Activated CD8-positive, alpha-beta memory T cell treated with anti-CD3 and anti-CD28 coated beads, Interleukin-2, amount 10 ng/mL, durations not matched to agents 7 days and 5 days (primary cell): Measurements from ENCODE around the gene LRP5. TPM values are rescaled to one million over a fixed set of nuclear protein-coding genes. Genes with fewer than 3 reads are reported as not detected.

Experiments used
- ATAC-seq: fragments of 150-1000 bp; cut with Tn5 transposase; one replicate; pipeline ENCODE4 v1.10.0; 2021; ENCODE audit warnings: moderate library complexity
- CTCF ChIA-PET: fragments of 350-600 bp; sonication (Branson Sonifier 250); formaldehyde crosslinking; loops from one replicate; lab custom pipeline; 2021; ENCODE audit warnings: antibody characterized with exemption; lab: Charles Lee
- DNase-seq: peaks from one replicate; pipeline ENCODE4 v3.0.0-alpha.2; 2020
- H3K27ac Mint-ChIP-seq: one replicate; pipeline ENCODE4 v1.8.0; 2021; ENCODE audit warnings: mild to moderate bottlenecking, mixed read lengths
- H3K27me3 Mint-ChIP-seq: one replicate; pipeline ENCODE4 v1.8.0; 2021; ENCODE audit warnings: mixed read lengths
- H3K36me3 Mint-ChIP-seq: one replicate; pipeline ENCODE4 v1.8.0; 2021; ENCODE audit warnings: mild to moderate bottlenecking, mixed read lengths
- H3K4me1 Mint-ChIP-seq: one replicate; pipeline ENCODE4 v1.8.0; 2021; ENCODE audit warnings: mixed read lengths
- H3K4me3 Mint-ChIP-seq: one replicate; pipeline ENCODE4 v1.8.0; 2021; ENCODE audit warnings: mild to moderate bottlenecking, moderate library complexity, mixed read lengths
- H3K9me3 Mint-ChIP-seq: one replicate; pipeline ENCODE4 v1.8.0; 2022; ENCODE audit warnings: low read depth, mixed read lengths
- total RNA-seq, 2 experiments: library from RNA; stranded (reverse); gene quantifications; one replicate each; pipeline ENCODE4 v1.2.3, GENCODE V29; 2021

Gene LRP5
- total RNA-seq, 2 experiments from 2014 or later = 15.6 to 16.2 TPM

- H3K27ac Mint-ChIP-seq = no peak overlapping the region
- ATAC-seq (no peak), DNase-seq (no peak)
- CTCF ChIA-PET = interaction anchor here (0.7 to 1.6 kb wide), 3 partner anchors 13 to 113 kb away, joined by 3 to 5 read pairs (median 3); no protein-coding TSS in a partner anchor
- peaks cover under 1% of the 10 kb centered on the region for H3K4me1 Mint-ChIP-seq
- H3K36me3 Mint-ChIP-seq = no peaks in the 10 kb centered on the region
- no peak overlapping the region for H3K4me3 Mint-ChIP-seq
- H3K9me3 Mint-ChIP-seq = no peaks in the 10 kb centered on the region
- peaks cover 6% of the 10 kb centered on the region for H3K27me3 Mint-ChIP-seq
Observed at GRCh38 chr11:68370211-68371111, 58.1 kb downstream of the LRP5 start.

GRCh38 chr11:68371171-68372041, 59.0 kb downstream of the LRP5 start:
- peaks cover 6% of the 10 kb centered on the region for H3K27me3 Mint-ChIP-seq
- CTCF ChIA-PET = interaction anchor here (1.1 to 1.6 kb wide), 2 partner anchors 12 to 112 kb away, joined by 3 to 5 read pairs; no protein-coding TSS in a partner anchor
- no peaks in the 10 kb centered on the region for H3K4me1 Mint-ChIP-seq
- H3K27ac Mint-ChIP-seq = no peak overlapping the region
- no peak overlapping the region for H3K4me3 Mint-ChIP-seq
- DNase-seq (no peak), ATAC-seq (no peak)
- no peaks in the 10 kb centered on the region for H3K9me3 Mint-ChIP-seq
- H3K36me3 Mint-ChIP-seq = no peaks in the 10 kb centered on the region

- ATAC-seq = no peak
- Mint-ChIP-seq H3K27ac (no peak overlapping the region), H3K4me1 (no peaks in the 10 kb centered on the region), H3K9me3 (no peaks in the 10 kb centered on the region), H3K36me3 (no peaks in the 10 kb centered on the region), H3K4me3 (no peak overlapping the region), H3K27me3 (peaks cover 6% of the 10 kb centered on the region)
- no peak for DNase-seq
- CTCF ChIA-PET = no interaction called here
Observed at GRCh38 chr11:68372114-68372513, 59.7 kb downstream of the LRP5 start.

GRCh38 chr11:68372625-68373024, 60.2 kb downstream of the LRP5 start:
- ATAC-seq (no peak), DNase-seq (no peak)
- no peaks in the 10 kb centered on the region for H3K4me1 Mint-ChIP-seq
- H3K27ac Mint-ChIP-seq = no peak overlapping the region
- peaks cover 6% of the 10 kb centered on the region for H3K27me3 Mint-ChIP-seq
- no peaks in the 10 kb centered on the region for H3K36me3 Mint-ChIP-seq
- CTCF ChIA-PET = no interaction called here
- no peak overlapping the region for H3K4me3 Mint-ChIP-seq
- H3K9me3 Mint-ChIP-seq = no peaks in the 10 kb centered on the region

GRCh38 chr11:68373189-68373814, 60.9 kb downstream of the LRP5 start:
- H3K36me3 Mint-ChIP-seq = no peaks in the 10 kb centered on the region
- H3K4me3 Mint-ChIP-seq = no peak overlapping the region
- H3K9me3 Mint-ChIP-seq = no peaks in the 10 kb centered on the region
- DNase-seq (no peak), ATAC-seq (no peak)
- CTCF ChIA-PET = no interaction called here
- no peak overlapping the region for H3K27ac Mint-ChIP-seq
- no peaks in the 10 kb centered on the region for H3K4me1 Mint-ChIP-seq
- H3K27me3 Mint-ChIP-seq = peaks cover 6% of the 10 kb centered on the region

- Mint-ChIP-seq H3K27me3 (peaks cover 6% of the 10 kb centered on the region), H3K4me3 (no peak overlapping the region), H3K27ac (no peak overlapping the region), H3K9me3 (no peaks in the 10 kb centered on the region), H3K4me1 (no peaks in the 10 kb centered on the region), H3K36me3 (no peaks in the 10 kb centered on the region)
- no peak for DNase-seq
- CTCF ChIA-PET = no interaction called here
- no peak for ATAC-seq
Observed at GRCh38 chr11:68373815-68374501, 61.6 kb downstream of the LRP5 start.

- H3K27ac Mint-ChIP-seq = no peak overlapping the region
- peaks cover 1% of the 10 kb centered on the region for H3K4me1 Mint-ChIP-seq
- H3K9me3 Mint-ChIP-seq = no peaks in the 10 kb centered on the region
- H3K4me3 Mint-ChIP-seq = no peak overlapping the region
- no peaks in the 10 kb centered on the region for H3K36me3 Mint-ChIP-seq
- ATAC-seq (no peak), DNase-seq (no peak)
- peaks cover 6% of the 10 kb centered on the region for H3K27me3 Mint-ChIP-seq
- CTCF ChIA-PET = no interaction called here
Observed at GRCh38 chr11:68374531-68374930, 62.1 kb downstream of the LRP5 start.

GRCh38 chr11:68375337-68375736, 62.9 kb downstream of the LRP5 start:
- DNase-seq (no peak), ATAC-seq (no peak)
- Mint-ChIP-seq H3K4me1 (peaks cover 9% of the 10 kb centered on the region), H3K9me3 (no peaks in the 10 kb centered on the region), H3K27ac (no peak overlapping the region), H3K4me3 (no peak overlapping the region), H3K27me3 (peaks cover 13% of the 10 kb centered on the region), H3K36me3 (no peaks in the 10 kb centered on the region)
- CTCF ChIA-PET = no interaction called here

GRCh38 chr11:68375766-68376165, 63.4 kb downstream of the LRP5 start:
- ATAC-seq (no peak), DNase-seq (no peak)
- CTCF ChIA-PET = interaction anchor here (0.7 kb wide), 1 partner anchor 23 kb away, joined by 3 read pairs; no protein-coding TSS in a partner anchor
- Mint-ChIP-seq H3K9me3 (no peaks in the 10 kb centered on the region), H3K27me3 (peaks cover 15% of the 10 kb centered on the region), H3K36me3 (no peaks in the 10 kb centered on the region), H3K27ac (no peak overlapping the region), H3K4me3 (no peak overlapping the region), H3K4me1 (peaks cover 13% of the 10 kb centered on the region)

GRCh38 chr11:68377389-68377795, 65.0 kb downstream of the LRP5 start:
- H3K27me3 Mint-ChIP-seq = peaks cover 15% of the 10 kb centered on the region
- no peak overlapping the region for H3K4me3 Mint-ChIP-seq
- peaks cover 26% of the 10 kb centered on the region for H3K4me1 Mint-ChIP-seq
- CTCF ChIA-PET = no interaction called here
- ATAC-seq (no peak), DNase-seq (no peak)
- H3K36me3 Mint-ChIP-seq = no peaks in the 10 kb centered on the region
- H3K9me3 Mint-ChIP-seq = no peaks in the 10 kb centered on the region
- no peak overlapping the region for H3K27ac Mint-ChIP-seq

- CTCF ChIA-PET = interaction anchor here (1.2 to 5.2 kb wide), 3 partner anchors 81 to 122 kb away, joined by 4 to 26 read pairs (median 19); no protein-coding TSS in a partner anchor
- Mint-ChIP-seq H3K4me3 (no peak overlapping the region), H3K36me3 (no peaks in the 10 kb centered on the region), H3K27me3 (peaks cover 12% of the 10 kb centered on the region), H3K4me1 (peaks cover 26% of the 10 kb centered on the region), H3K27ac (no peak overlapping the region), H3K9me3 (no peaks in the 10 kb centered on the region)
- ATAC-seq (no peak), DNase-seq (no peak)
Observed at GRCh38 chr11:68379206-68379605, 66.8 kb downstream of the LRP5 start.

- Mint-ChIP-seq H3K27me3 (peaks cover 9% of the 10 kb centered on the region), H3K27ac (peak overlapping the region; percentile 65), H3K9me3 (no peaks in the 10 kb centered on the region), H3K4me1 (peaks cover 26% of the 10 kb centered on the region), H3K4me3 (no peak overlapping the region), H3K36me3 (no peaks in the 10 kb centered on the region)
- CTCF ChIA-PET = interaction anchor here (1.6 to 5.2 kb wide), 3 partner anchors 41 to 124 kb away, joined by 4 to 26 read pairs (median 19); no protein-coding TSS in a partner anchor
- DNase-seq (no peak), ATAC-seq (peak; percentile 20)
Observed at GRCh38 chr11:68380786-68381622, 68.6 kb downstream of the LRP5 start.
